Measurements from ENCODE around the gene TM9SF4. TPM values are rescaled to one million over a fixed set of nuclear protein-coding genes. Genes with fewer than 3 reads are reported as not detected.

TM9SF4 gene
- total RNA-seq: 29.7 and 31.0 TPM in 2 replicates

GRCh38 chr20:32109392-32110172 is at the start of gene TM9SF4:
Gene TM9SF4 (plus strand): TSS chr20:32109714. CDS start chr20:32109741, 27 bp downstream.

GRCh38 chr20:32207626-32208498 is 98.3 kb downstream of the TM9SF4 start, which contains the start of the genes PLAGL2 and POFUT1:
Gene PLAGL2 (minus strand): TSS chr20:32207743. CDS start chr20:32202178, 5,565 bp downstream.
Gene POFUT1 (plus strand): TSS chr20:32207880. CDS start chr20:32207942, 62 bp downstream.

Other genes starting within 250 kb of the TM9SF4 start
- gene DUSP15, start 239.2 kb upstream of the TM9SF4 start, total RNA-seq: 0.44 TPM in 1 of 2 replicates, not detected in the other
- gene TTLL9, start 239.1 kb upstream of the TM9SF4 start, total RNA-seq: not detected in 2 replicates
- 10.6 and 11.4 TPM in 2 replicates for gene PDRG1, start 157.7 kb upstream of the TM9SF4 start, total RNA-seq
- gene XKR7, start 141.6 kb upstream of the TM9SF4 start, total RNA-seq: not detected in 2 replicates
- gene CCM2L, start 99.3 kb upstream of the TM9SF4 start, total RNA-seq: 12.3 and 13.9 TPM in 2 replicates
- gene HCK, start 57.5 kb upstream of the TM9SF4 start, total RNA-seq: not detected in 2 replicates
- gene PLAGL2, start 98.0 kb downstream of the TM9SF4 start, total RNA-seq: 3.5 and 4.1 TPM in 2 replicates
- gene POFUT1, start 98.2 kb downstream of the TM9SF4 start, total RNA-seq: 36.3 and 36.8 TPM in 2 replicates
- 15.6 and 15.7 TPM in 2 replicates for gene KIF3B, start 167.9 kb downstream of the TM9SF4 start, total RNA-seq
- gene ASXL1, start 248.6 kb downstream of the TM9SF4 start, total RNA-seq: 18.4 and 22.6 TPM in 2 replicates